HEK293 (cell line): Measurements from ENCODE around the gene IL16.

ENCODE experiments used
- CTCF ChIA-PET: fragments of 350-600 bp; formaldehyde crosslinking; extraction: SDS; loops from one replicate; lab custom pipeline; 2021; ENCODE audit warnings: antibody characterized with exemption; lab: Yijun Ruan, JAX
- POLR2A ChIA-PET: fragments of 300-600 bp; formaldehyde crosslinking; extraction: SDS; loops from one replicate; lab custom pipeline; 2020; ENCODE audit warnings: antibody characterized with exemption, inconsistent platforms; lab: Yijun Ruan, JAX
- H3K27ac ChIP-seq: fragments of 200-500 bp; sonication (Bioruptor generic); 2 replicates; pipeline ENCODE4 v1.5.1; 2014; ENCODE audit warnings: low read depth, low read length, control low read depth, inconsistent platforms; ENCODE audit errors: extremely low read depth
- H3K36me3 ChIP-seq, 2 experiments: fragments of 200-500 bp in 1 of 2; sonication (Bioruptor generic) in 1 of 2; 1 replicate in 1 of 2; 2 replicates in 1 of 2; pipeline ENCODE4 v1.5.1; 2014 to 2017; ENCODE audit warnings: inconsistent platforms in 2 of 2, low read length in 2 of 2; ENCODE audit not compliant: control insufficient read depth in 2 of 2, insufficient read depth in 1 of 2
- H3K4me1 ChIP-seq: fragments of 200-500 bp; sonication (Bioruptor generic); 2 replicates; pipeline ENCODE4 v1.5.1; 2014; ENCODE audit warnings: mild to moderate bottlenecking, low read length, inconsistent platforms; ENCODE audit not compliant: control insufficient read depth, insufficient read depth
- H3K4me3 ChIP-seq: 2 replicates; pipeline ENCODE4 v1.5.1; 2011; ENCODE audit warnings: low read depth, mild to moderate bottlenecking, control low read depth, low read length, moderate library complexity
- H3K9me3 ChIP-seq: fragments of 200-500 bp; sonication (Bioruptor generic); 2 replicates; pipeline ENCODE4 v1.5.1; 2014; ENCODE audit warnings: low read depth, low read length, inconsistent platforms; ENCODE audit not compliant: control insufficient read depth, insufficient read depth
- ATF2 ChIP-seq: fragments of 450-650 bp; formaldehyde crosslinking; IDR thresholded peaks from 2 replicates; pipeline ENCODE4 v1.5.1; 2016; ENCODE audit warnings: missing biosample characterization, missing genetic modification characterization, low read depth
- HIC1 ChIP-seq: fragments of 450-650 bp; formaldehyde crosslinking; IDR thresholded peaks from 2 replicates; pipeline ENCODE4 v1.5.1; 2016; ENCODE audit warnings: missing biosample characterization, missing genetic modification characterization
- KLF10 ChIP-seq: fragments of 450-650 bp; IDR thresholded peaks from 2 replicates; pipeline ENCODE4 v1.5.1; 2018; ENCODE audit warnings: missing biosample characterization, mild to moderate bottlenecking, missing genetic modification characterization
- KLF17 ChIP-seq: fragments of 450-650 bp; formaldehyde crosslinking; IDR thresholded peaks from 2 replicates; pipeline ENCODE4 v1.5.1; 2016; ENCODE audit warnings: missing biosample characterization, missing genetic modification characterization
- SP7 ChIP-seq: fragments of 450-650 bp; formaldehyde crosslinking; IDR thresholded peaks from 2 replicates; pipeline ENCODE4 v1.5.1; 2016; ENCODE audit warnings: missing biosample characterization, missing genetic modification characterization
- ZFP41 ChIP-seq: fragments of 450-650 bp; formaldehyde crosslinking; IDR thresholded peaks from 2 replicates; pipeline ENCODE4 v1.5.1; 2016; ENCODE audit warnings: missing biosample characterization, missing genetic modification characterization, borderline replicate concordance
- ZNF280D ChIP-seq: fragments of 450-650 bp; formaldehyde crosslinking; IDR thresholded peaks from 2 replicates; pipeline ENCODE4 v1.5.1; 2016; ENCODE audit warnings: missing biosample characterization, missing genetic modification characterization
- ZNF404 ChIP-seq: fragments of 450-650 bp; formaldehyde crosslinking; IDR thresholded peaks from 2 replicates; pipeline ENCODE4 v1.5.1; 2017; ENCODE audit warnings: missing biosample characterization, missing genetic modification characterization
- ZNF488 ChIP-seq: fragments of 450-650 bp; formaldehyde crosslinking; IDR thresholded peaks from 2 replicates; pipeline ENCODE4 v1.5.1; 2016; ENCODE audit warnings: missing biosample characterization, missing genetic modification characterization
- ZNF501 ChIP-seq: fragments of 450-650 bp; formaldehyde crosslinking; IDR thresholded peaks from 2 replicates; pipeline ENCODE4 v1.5.1; 2016; ENCODE audit warnings: missing biosample characterization, missing genetic modification characterization
- ZNF558 ChIP-seq: fragments of 450-650 bp; formaldehyde crosslinking; IDR thresholded peaks from 2 replicates; pipeline ENCODE4 v1.5.1; 2016; ENCODE audit warnings: missing biosample characterization, missing genetic modification characterization
- ZNF843 ChIP-seq: fragments of 450-650 bp; formaldehyde crosslinking; IDR thresholded peaks from 2 replicates; pipeline ENCODE4 v1.5.1; 2016; ENCODE audit warnings: missing biosample characterization, missing genetic modification characterization
- ZSCAN30 ChIP-seq: fragments of 450-650 bp; IDR thresholded peaks from 2 replicates; pipeline ENCODE4 v1.5.1; 2018; ENCODE audit warnings: missing biosample characterization, mild to moderate bottlenecking, missing genetic modification characterization, moderate library complexity

The IL16 gene

GRCh38 chr15:81317642-81318017 is 121.0 kb downstream of the IL16 start:
- H3K4me3 ChIP-seq = no peak overlapping the region
- H3K4me1 ChIP-seq = no peaks in the 10 kb centered on the region
- ChIA-PET CTCF (interaction anchor here (0.7 kb wide), 1 partner anchor 9 kb away, joined by 3 read pairs; no protein-coding TSS in a partner anchor), POLR2A (no interaction called here)
- H3K36me3 ChIP-seq = peaks cover 10 to 52% of the 10 kb centered on the region in 2 experiments; a peak in 2 of 3 replicates
- no peaks in the 10 kb centered on the region for H3K9me3 ChIP-seq
- TF ChIP-seq ZNF280D (tag by site-specific recombination) (no peak), ZNF558 (tag by site-specific recombination) (no peak), ZFP41 (tag by site-specific recombination) (no peak), SP7 (no peak), KLF10 (no peak), ZNF488 (tag by site-specific recombination) (no peak), ZSCAN30 (tag by site-specific recombination) (no peak), HIC1 (tag by site-specific recombination) (no peak), ZNF404 (no peak), ZNF501 (tag by site-specific recombination) (no peak)
- H3K27ac ChIP-seq = no peak overlapping the region

- Histone ChIP-seq H3K4me1 (no peaks in the 10 kb centered on the region), H3K36me3 (peaks cover 8 to 34% of the 10 kb centered on the region in 2 experiments; a peak in 2 of 3 replicates), H3K9me3 (no peaks in the 10 kb centered on the region), H3K27ac (no peak overlapping the region), H3K4me3 (no peak overlapping the region)
- ChIA-PET POLR2A (no interaction called here), CTCF (interaction anchor here (0.7 to 1.4 kb wide), 4 partner anchors 15 to 130 kb away, joined by 3 to 9 read pairs (median 4); no protein-coding TSS in a partner anchor)
- TF ChIP-seq ZNF843 (tag by site-specific recombination) = no peak
- no peak for TF ChIP-seq KLF17
- peak; percentile 85 for TF ChIP-seq ATF2
Observed at GRCh38 chr15:81321667-81322066, 125.0 kb downstream of the IL16 start.
